Activated T-helper 1 cell treated with anti-CD3 and anti-CD28 coated beads, Interleukin-12 subunit alpha, Interleukin-12 subunit beta, Interleukin-2, Interleukin-4 antibody, amounts not matched to agents 30 ng/mL and 10 ng/mL and 1 ng/mL, durations not matched to agents 14 hours and 24 hours and 36 hours (primary cell): ENCODE data around the gene DLX6. TPM values are rescaled to one million over a fixed set of nuclear protein-coding genes. Genes with fewer than 3 reads are reported as not detected.

Source experiments
- DNase-seq: peaks from one replicate; pipeline ENCODE4 v3.0.0; 2021; ENCODE audit warnings: low spot score
- H3K27ac Mint-ChIP-seq: one replicate; pipeline ENCODE4 v1.8.0; 2021; ENCODE audit warnings: mild to moderate bottlenecking, mixed read lengths
- H3K27me3 Mint-ChIP-seq: one replicate; pipeline ENCODE4 v1.8.0; 2022; ENCODE audit warnings: mild to moderate bottlenecking, moderate library complexity, mixed read lengths; ENCODE audit not compliant: insufficient read depth
- H3K36me3 Mint-ChIP-seq: one replicate; pipeline ENCODE4 v1.8.0; 2021; ENCODE audit warnings: low read depth, mixed read lengths
- H3K4me1 Mint-ChIP-seq: one replicate; pipeline ENCODE4 v1.8.0; 2021; ENCODE audit warnings: low read depth, mixed read lengths
- H3K4me3 Mint-ChIP-seq: one replicate; pipeline ENCODE4 v1.8.0; 2021; ENCODE audit warnings: mild to moderate bottlenecking, moderate library complexity, mixed read lengths
- H3K9me3 Mint-ChIP-seq: one replicate; pipeline ENCODE4 v1.8.0; 2021; ENCODE audit warnings: mixed read lengths
- intact Hi-C: fragments of 100-400 bp; cut with micrococcal nuclease; formaldehyde crosslinking; loops from one replicate; pipeline ENCODE4 v1.15.1; 2024
- total RNA-seq: library from RNA; stranded (reverse); gene quantifications from 2 replicates; pipeline ENCODE4 v1.2.3, GENCODE V29; 2022

Gene DLX6
- total RNA-seq, 1 donor from 2014 or later: not detected

DNA sequence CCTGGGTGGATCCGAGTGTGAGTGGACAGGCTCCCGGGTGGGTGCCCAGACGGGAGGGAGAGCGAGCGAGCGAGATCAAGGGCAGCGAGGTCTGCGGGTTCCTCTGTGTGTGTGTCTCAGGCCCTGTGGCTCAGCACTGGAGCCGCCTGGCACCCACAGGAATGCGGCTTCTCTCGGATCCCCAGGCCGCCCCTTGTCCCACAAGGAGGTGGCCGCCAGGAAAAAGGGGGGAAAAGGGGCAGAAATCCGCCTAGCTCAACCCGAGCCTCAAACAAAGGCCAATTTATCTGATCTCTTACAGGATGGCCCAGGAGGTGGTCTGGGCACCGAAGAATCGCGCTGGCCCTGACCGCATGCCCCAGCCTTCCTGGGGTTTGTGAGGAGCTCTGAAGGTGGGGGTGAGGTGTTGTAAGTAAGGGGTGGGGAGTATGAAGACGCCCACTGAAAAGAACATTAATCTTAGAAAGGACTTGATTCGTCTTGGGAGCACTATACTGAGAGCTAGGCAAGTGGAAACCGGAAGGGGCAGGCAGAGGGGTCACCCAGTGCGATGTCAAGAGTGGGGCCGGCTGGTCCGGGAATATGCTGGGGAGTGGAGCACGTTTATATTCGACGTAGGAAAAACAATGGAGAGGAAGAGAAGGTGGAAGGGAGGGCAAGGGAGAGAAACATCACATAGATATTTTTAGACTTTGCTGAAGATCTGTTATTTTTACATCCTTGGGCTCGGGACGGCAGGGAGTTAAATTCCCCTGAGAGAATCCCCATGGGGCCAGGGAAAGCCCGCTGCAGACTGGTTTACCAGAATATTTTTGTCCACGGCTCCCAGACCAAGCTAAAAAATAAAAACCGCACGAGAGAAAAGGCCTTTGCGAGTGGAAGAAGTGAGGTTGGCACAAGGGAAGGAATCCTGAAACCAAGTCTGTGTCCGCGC lies 12.1 kb downstream of the DLX6 start:
- peaks cover 4% of the 10 kb centered on the region for H3K4me1 Mint-ChIP-seq
- intact Hi-C loops: no loop called here
- no peak overlapping the region for H3K27ac Mint-ChIP-seq
- H3K4me3 Mint-ChIP-seq: no peak overlapping the region
- peaks cover 87% of the 10 kb centered on the region for H3K27me3 Mint-ChIP-seq
- DNase-seq: no peak
- H3K36me3 Mint-ChIP-seq: peaks cover under 1% of the 10 kb centered on the region
- no peaks in the 10 kb centered on the region for H3K9me3 Mint-ChIP-seq

- Mint-ChIP-seq H3K4me1 (peaks cover 6% of the 10 kb centered on the region), H3K27ac (no peak overlapping the region), H3K36me3 (peaks cover 2% of the 10 kb centered on the region), H3K27me3 (peaks cover 86% of the 10 kb centered on the region), H3K4me3 (no peak overlapping the region), H3K9me3 (no peaks in the 10 kb centered on the region)
- DNase-seq: no peak
- intact Hi-C loops: no loop called here
Observed at GRCh38 chr7:97018126-97018601, 12.8 kb downstream of the DLX6 start.

DNA sequence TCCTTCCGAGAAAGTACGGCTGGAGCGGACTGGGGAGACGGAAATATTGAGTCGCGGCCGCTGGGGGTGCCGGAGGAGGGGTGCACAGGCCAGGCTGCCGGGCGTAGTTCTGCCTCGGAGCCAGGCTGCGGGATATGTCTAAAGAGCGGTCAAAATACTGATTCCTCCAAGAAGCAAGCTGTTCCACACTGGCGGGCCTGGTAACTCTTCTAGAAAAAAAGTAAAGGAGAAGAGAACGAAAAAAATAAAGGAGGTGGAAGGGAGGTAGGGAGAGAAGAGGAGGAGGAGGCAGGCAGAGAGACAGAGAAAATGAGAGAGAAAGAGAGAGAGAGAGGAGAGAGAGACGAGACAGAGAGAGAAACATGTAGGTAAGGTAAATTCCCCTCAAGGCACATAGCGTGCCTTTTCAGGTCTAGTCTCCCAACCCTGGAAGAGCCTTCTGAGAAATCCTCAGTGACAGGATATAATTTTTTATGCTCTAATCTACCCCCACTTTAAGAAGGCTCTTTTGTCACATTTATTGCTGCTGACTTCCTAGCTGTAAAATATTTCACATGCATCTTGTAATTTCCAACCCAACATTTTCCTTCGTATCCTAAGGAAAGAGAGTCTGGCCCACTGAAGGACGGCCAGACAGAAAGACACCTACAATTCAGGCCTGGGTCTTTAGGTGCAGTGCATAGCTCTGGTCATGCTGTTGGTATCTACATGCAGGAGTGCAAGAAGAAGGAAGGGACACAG lies 13.6 kb downstream of the DLX6 start:
- Mint-ChIP-seq H3K4me1 (peaks cover 6% of the 10 kb centered on the region), H3K27ac (no peak overlapping the region)

DNA sequence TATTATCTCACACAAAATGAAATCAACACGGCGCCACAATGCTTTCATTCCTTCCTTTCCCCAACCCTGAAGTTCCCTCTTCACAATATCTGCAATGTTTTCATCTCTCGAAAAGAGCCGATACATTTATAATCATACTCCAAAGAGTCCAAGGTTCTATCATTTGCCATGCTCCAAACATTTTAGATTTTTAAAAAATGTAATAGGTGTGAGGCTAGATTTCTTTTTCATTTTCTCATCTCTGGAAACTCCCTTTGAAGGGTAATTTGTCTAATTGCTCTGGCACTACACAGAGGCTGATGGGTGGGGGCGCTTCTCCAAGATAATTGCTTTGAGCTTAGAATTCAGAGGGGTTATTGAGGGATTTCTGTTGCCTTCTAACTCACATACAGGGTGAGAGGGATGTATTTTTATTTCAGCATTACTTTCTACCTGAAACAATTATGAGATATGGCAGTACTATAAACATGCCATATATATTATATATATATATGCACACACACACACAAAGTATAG lies 14.4 kb downstream of the DLX6 start:
- intact Hi-C loops: no loop called here
- no peak for DNase-seq
- Mint-ChIP-seq H3K27me3 (peaks cover 87% of the 10 kb centered on the region), H3K4me3 (no peak overlapping the region), H3K27ac (no peak overlapping the region), H3K9me3 (no peaks in the 10 kb centered on the region), H3K4me1 (peaks cover 6% of the 10 kb centered on the region), H3K36me3 (peaks cover 4% of the 10 kb centered on the region)

More for the DNA sequence above, 13.6 kb downstream of the DLX6 start:
- DNase-seq: no peak
- Mint-ChIP-seq H3K36me3 (peaks cover 2% of the 10 kb centered on the region), H3K4me3 (no peak overlapping the region), H3K27me3 (peaks cover 86% of the 10 kb centered on the region), H3K9me3 (no peaks in the 10 kb centered on the region)
- intact Hi-C loops: no loop called here

DNA sequence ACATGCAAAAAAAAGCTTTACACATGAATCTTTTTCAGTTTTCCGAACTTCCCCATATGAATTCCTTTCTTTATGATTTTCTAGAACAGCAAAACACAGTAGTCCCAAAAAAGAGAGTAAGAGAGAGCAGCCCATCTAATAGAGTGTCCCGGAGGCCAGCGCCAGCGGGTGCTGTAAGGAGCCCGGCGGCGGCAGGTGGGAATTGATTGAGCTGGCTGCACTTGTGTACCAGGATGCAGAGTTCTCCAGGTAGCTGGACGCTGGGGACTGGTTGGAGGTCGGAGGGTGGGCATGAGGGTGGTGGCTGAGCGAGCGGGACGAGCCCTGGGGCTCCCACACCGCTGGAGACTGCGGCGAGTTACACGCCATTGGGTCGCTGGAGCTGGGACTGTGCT lies 15.2 kb downstream of the DLX6 start:
- intact Hi-C loops: no loop called here
- peaks cover 6% of the 10 kb centered on the region for H3K4me1 Mint-ChIP-seq
- peaks cover 87% of the 10 kb centered on the region for H3K27me3 Mint-ChIP-seq
- peaks cover 4% of the 10 kb centered on the region for H3K36me3 Mint-ChIP-seq
- no peak for DNase-seq
- H3K27ac Mint-ChIP-seq: peak overlapping the region; percentile 10
- H3K4me3 Mint-ChIP-seq: no peak overlapping the region
- no peaks in the 10 kb centered on the region for H3K9me3 Mint-ChIP-seq

GRCh38 chr7:97020996-97021746 lies 15.8 kb downstream of the DLX6 start:
- Mint-ChIP-seq H3K27me3 (peaks cover 87% of the 10 kb centered on the region), H3K27ac (no peak overlapping the region), H3K4me1 (peaks cover 11% of the 10 kb centered on the region), H3K4me3 (no peak overlapping the region), H3K9me3 (no peaks in the 10 kb centered on the region), H3K36me3 (peaks cover 8% of the 10 kb centered on the region)
- intact Hi-C loops: no loop called here
- DNase-seq: no peak

DNA sequence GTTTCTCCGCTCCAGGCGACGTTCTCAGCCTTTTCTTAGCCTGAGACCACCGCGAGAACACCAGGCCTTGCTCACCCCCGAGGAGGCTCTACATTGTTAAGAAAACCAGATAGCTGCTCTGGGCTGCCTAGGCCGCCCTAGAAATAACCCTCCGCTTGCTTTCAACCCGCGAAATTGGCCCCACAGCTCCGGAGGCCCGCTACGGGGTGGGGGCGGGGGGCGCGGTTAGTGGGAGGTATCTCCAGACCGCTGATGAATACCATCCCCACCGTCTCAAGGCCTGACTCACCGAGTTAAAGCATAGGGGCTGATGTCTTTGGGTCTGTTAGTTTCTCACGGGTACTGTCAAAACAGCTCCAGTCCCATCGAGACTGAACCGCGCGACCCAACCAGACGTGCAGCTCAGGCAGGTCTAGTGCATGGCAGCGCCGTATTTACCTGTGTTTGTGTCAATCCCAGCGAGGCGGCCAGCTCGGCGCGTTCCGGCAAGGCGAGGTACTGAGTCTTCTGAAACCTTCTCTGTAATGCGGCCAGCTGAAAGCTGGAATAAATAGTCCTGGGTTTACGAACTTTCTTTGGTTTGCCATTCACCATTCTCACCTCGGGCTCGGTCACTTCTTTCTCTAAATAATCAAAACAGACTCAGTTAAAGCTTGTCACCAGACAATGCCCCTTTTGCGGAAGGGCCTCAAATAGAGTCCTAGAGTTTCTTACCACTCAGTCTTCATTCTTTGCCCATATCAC lies 16.6 kb downstream of the DLX6 start:
- Mint-ChIP-seq H3K27me3 (peaks cover 88% of the 10 kb centered on the region), H3K4me3 (no peak overlapping the region), H3K27ac (peak overlapping the region; percentile 34), H3K36me3 (peaks cover 8% of the 10 kb centered on the region), H3K4me1 (peaks cover 18% of the 10 kb centered on the region), H3K9me3 (no peaks in the 10 kb centered on the region)
- no peak for DNase-seq
- intact Hi-C loops: no loop called here

- no peak for DNase-seq
- peak overlapping the region; percentile 40 for H3K27ac Mint-ChIP-seq
Observed at GRCh38 chr7:97022491-97023306, 17.3 kb downstream of the DLX6 start.

DNA sequence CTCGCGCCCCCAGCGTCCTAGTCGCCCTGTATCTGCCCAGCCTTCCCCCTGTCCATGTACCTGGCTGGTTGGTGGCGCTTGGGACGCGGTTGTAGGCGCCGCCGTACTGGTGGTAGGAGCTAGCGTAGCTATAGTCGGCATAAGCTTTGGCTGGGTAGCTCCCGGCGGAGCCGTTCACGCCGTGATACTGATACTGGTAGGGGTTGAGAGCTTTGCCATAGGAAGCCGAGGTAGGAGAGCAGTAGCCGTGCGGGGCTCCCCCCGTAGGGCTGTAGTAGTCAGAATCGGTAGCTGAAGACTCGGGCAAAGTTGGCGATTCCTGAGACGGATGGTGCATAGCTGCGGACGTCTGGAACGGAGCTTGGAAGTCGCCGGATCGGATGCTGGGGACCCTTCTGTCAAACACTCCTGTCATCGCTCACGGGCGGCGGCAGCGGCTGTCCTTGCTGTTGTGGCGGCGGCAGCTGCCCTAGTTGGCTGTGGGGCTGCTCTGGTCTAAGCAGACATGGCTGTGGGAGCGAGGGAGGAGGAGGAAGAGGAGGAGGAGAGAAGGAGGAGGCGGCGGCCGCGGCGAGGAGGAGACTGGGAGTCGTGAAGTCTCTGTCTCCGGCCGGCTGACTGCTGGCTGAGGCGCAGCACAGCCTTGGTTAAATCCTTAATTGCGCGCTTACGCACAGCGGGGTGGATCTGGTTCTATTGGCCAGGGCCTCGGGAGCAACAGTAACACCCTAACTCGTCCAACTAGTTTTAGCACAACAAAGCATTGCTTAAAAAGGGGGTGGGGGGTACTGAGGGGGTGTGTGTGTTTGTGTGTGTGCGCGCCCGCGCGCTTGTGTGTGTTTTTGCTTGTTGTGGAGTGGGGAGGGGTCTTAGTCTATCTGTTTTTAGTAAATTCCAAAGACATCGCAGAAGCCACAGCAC lies 19.1 kb downstream of the DLX6 start, which contains the start of gene DLX5:
DLX5 (minus strand) TSS at position 623 of the 921 bp plus-strand sequence; CDS start at position 415, 208 bp downstream.
- no peak for DNase-seq
- H3K27ac Mint-ChIP-seq: peak within 1 kb of the TSS; percentile 85

More at GRCh38 chr7:97022491-97023306, 17.3 kb downstream of the DLX6 start:
- peaks cover 88% of the 10 kb centered on the region for H3K27me3 Mint-ChIP-seq
- intact Hi-C loops: no loop called here
- H3K36me3 Mint-ChIP-seq: peaks cover 8% of the 10 kb centered on the region
- peaks cover 26% of the 10 kb centered on the region for H3K4me1 Mint-ChIP-seq
- H3K9me3 Mint-ChIP-seq: no peaks in the 10 kb centered on the region
- no peak overlapping the region for H3K4me3 Mint-ChIP-seq

DNA sequence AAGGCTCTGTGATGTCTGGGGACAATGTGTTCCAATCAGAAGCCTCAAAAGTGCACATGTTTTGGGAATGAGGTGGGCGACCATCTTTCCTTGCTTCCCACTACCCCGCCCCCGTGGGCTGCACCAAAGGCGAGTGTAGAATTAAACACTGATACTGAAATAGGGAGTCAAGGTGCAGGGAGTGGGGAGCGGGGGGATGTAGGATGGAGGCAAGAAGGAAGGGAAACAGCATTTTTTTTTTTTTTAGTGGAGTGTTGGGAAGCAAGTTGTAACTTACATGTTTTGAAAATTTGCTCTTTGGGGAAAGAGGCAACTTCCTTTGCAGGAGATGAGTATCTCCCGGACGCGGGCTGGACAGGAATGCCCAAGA lies 19.8 kb downstream of the DLX6 start:
- H3K4me3 Mint-ChIP-seq: no peak overlapping the region
- H3K9me3 Mint-ChIP-seq: no peaks in the 10 kb centered on the region
- peaks cover 80% of the 10 kb centered on the region for H3K27me3 Mint-ChIP-seq
- peak overlapping the region; percentile 29 for H3K27ac Mint-ChIP-seq
- DNase-seq: no peak
- intact Hi-C loops: loop anchor here (5.0 kb wide), 1 partner anchor 33 kb away; no protein-coding TSS in a partner anchor
- H3K36me3 Mint-ChIP-seq: peaks cover 8% of the 10 kb centered on the region
- H3K4me1 Mint-ChIP-seq: peaks cover 27% of the 10 kb centered on the region

More for the DNA sequence above, 19.1 kb downstream of the DLX6 start, which contains the start of gene DLX5:
- H3K27me3 Mint-ChIP-seq: peaks cover 81% of the 10 kb centered on the region
- H3K36me3 Mint-ChIP-seq: peaks cover 8% of the 10 kb centered on the region
- no peak within 1 kb of the TSS for H3K4me3 Mint-ChIP-seq
- H3K9me3 Mint-ChIP-seq: no peaks in the 10 kb centered on the region
- peaks cover 27% of the 10 kb centered on the region for H3K4me1 Mint-ChIP-seq
- intact Hi-C loops: loop anchor here (1.0 to 5.0 kb wide), 3 partner anchors 8 to 32 kb away; no protein-coding TSS in a partner anchor
